K562 (cell line): ENCODE results near the gene CS. TPM values are rescaled to one million over a fixed set of nuclear protein-coding genes. Genes with fewer than 3 reads are reported as not detected.

Source experiments
- COPS2 ChIP-seq: fragments of 450-650 bp; conservative IDR thresholded peaks from 2 replicates; pipeline ENCODE4 v1.6.1; 2016; ENCODE audit warnings: mild to moderate bottlenecking, moderate library complexity
- CSDE1 ChIP-seq, 2 experiments: fragments of 450-650 bp; IDR thresholded peaks; 2 replicates each; pipeline ENCODE4 v1.6.1; 2016; ENCODE audit warnings: mild to moderate bottlenecking in 1 of 2
- ELF4 ChIP-seq: fragments of 450-650 bp; formaldehyde crosslinking; IDR thresholded peaks from 2 replicates; pipeline ENCODE4 v1.4.0; 2022; ENCODE audit warnings: missing genetic modification characterization
- EP400 ChIP-seq: fragments of 450-650 bp; IDR thresholded peaks from 2 replicates; pipeline ENCODE4 v1.6.1; 2017; ENCODE audit warnings: antibody characterized with exemption, mild to moderate bottlenecking, moderate library complexity
- FOS ChIP-seq: IDR thresholded peaks from 3 replicates; pipeline ENCODE4 v1.6.1; 2011; ENCODE audit not compliant: insufficient read length; ENCODE audit errors: extremely low read depth
- HNRNPH1 ChIP-seq: fragments of 200-400 bp; formaldehyde crosslinking; optimal IDR thresholded peaks from 2 replicates; pipeline ENCODE3; 2017; ENCODE audit warnings: low read depth, mild to moderate bottlenecking, low read length, moderate library complexity
- HNRNPUL1 ChIP-seq: fragments of 200-400 bp; formaldehyde crosslinking; IDR thresholded peaks from 2 replicates; pipeline ENCODE4 v1.6.1; 2017; ENCODE audit warnings: low read length
- MXI1 ChIP-seq: IDR thresholded peaks from 2 replicates; pipeline ENCODE4 v1.6.1; 2011; ENCODE audit warnings: low read depth, mild to moderate bottlenecking, improper control_type of control experiment, low read length
- POU5F1 ChIP-seq: fragments of 150-350 bp; IDR thresholded peaks from 2 replicates; pipeline ENCODE4 v1.6.1; 2014; ENCODE audit warnings: borderline replicate concordance, low read length, low read depth, mild to moderate bottlenecking; ENCODE audit not compliant: partially characterized antibody
- PTRF ChIP-seq: fragments of 450-650 bp; IDR thresholded peaks from 2 replicates; pipeline ENCODE4 v1.6.1; 2016; ENCODE audit warnings: mild to moderate bottlenecking, missing genetic modification characterization, missing compliant biosample characterization
- RBBP5 ChIP-seq: fragments of 200-600 bp; sonication (generic); IDR thresholded peaks from 2 replicates; pipeline ENCODE4 v1.6.1; 2012; ENCODE audit warnings: borderline replicate concordance, mild to moderate bottlenecking, low read length, control low read depth, inconsistent platforms; ENCODE audit not compliant: insufficient read depth, poor library complexity, severe bottlenecking
- ZFP30 ChIP-seq: fragments of 250-450 bp; sonication (Bioruptor Pico); IDR thresholded peaks from 2 replicates; pipeline ENCODE4 v1.8.0; 2022; ENCODE audit warnings: moderate library complexity, mild to moderate bottlenecking, inconsistent platforms, borderline replicate concordance
- ZNF318 ChIP-seq, 2 experiments: fragments of 450-650 bp; IDR thresholded peaks; 2 replicates each; pipeline ENCODE4 v1.6.1; 2016; ENCODE audit warnings: mild to moderate bottlenecking in 2 of 2, borderline replicate concordance in 1 of 2, low read depth in 1 of 2, moderate library complexity in 1 of 2
- polyA plus RNA-seq, 8 experiments: library from polyadenylated mRNA; depleted of rRNA in 4 of 8; stranded (reverse) in 5 of 8; unstranded in 3 of 8; fragments of >200 nt; fragmentation: Nextera tagmentation in 2 of 8; fragmentation: Illumina TruSeq in 1 of 8; extraction: Ambion mirVana in 2 of 8; extraction: Trizol in 1 of 8; gene quantifications; 2 replicates each; pipeline versions ENCODE4 v1.2.1 to v1.2.3, GENCODE V29; 2011 to 2014; ENCODE audit warnings: inconsistent platforms in 1 of 8, missing spikeins in 1 of 8
- total RNA-seq, 7 experiments: library from RNA; depleted of rRNA in 6 of 7; stranded (reverse); fragments of >200 nt in 6 of 7; fragmentation: Illumina TruSeq in 2 of 7; extraction: Trizol in 2 of 7; gene quantifications; 2 replicates each; pipeline versions ENCODE4 v1.2.1 to v1.2.3, GENCODE V29; 2011 to 2021; ENCODE audit warnings: low replicate concordance in 1 of 7
- TF ChIP-seq, protein P1 (sequence below): sonication (generic); formaldehyde crosslinking; IDR thresholded peaks from 2 replicates; pipeline ENCODE4 v1.8.0; 2022; ENCODE audit warnings: missing genetic modification reagents, mild to moderate bottlenecking, borderline replicate concordance
- TF ChIP-seq, protein P2 (sequence below): sonication (generic); formaldehyde crosslinking; IDR thresholded peaks from 2 replicates; pipeline ENCODE4 v1.8.0; 2022; ENCODE audit warnings: mild to moderate bottlenecking, missing genetic modification reagents
- TF ChIP-seq, protein P3 (sequence below): fragments of 450-650 bp; IDR thresholded peaks from 2 replicates; pipeline ENCODE4 v1.6.1; 2016; ENCODE audit warnings: low read depth, mild to moderate bottlenecking, moderate library complexity

CS gene
- total and polyA plus RNA-seq, 9 of the 15 experiments (the other 6 are each of a cell fraction or from before 2014, with no cell fraction given), result 99.9 to 390 (median 149) TPM

DNA sequence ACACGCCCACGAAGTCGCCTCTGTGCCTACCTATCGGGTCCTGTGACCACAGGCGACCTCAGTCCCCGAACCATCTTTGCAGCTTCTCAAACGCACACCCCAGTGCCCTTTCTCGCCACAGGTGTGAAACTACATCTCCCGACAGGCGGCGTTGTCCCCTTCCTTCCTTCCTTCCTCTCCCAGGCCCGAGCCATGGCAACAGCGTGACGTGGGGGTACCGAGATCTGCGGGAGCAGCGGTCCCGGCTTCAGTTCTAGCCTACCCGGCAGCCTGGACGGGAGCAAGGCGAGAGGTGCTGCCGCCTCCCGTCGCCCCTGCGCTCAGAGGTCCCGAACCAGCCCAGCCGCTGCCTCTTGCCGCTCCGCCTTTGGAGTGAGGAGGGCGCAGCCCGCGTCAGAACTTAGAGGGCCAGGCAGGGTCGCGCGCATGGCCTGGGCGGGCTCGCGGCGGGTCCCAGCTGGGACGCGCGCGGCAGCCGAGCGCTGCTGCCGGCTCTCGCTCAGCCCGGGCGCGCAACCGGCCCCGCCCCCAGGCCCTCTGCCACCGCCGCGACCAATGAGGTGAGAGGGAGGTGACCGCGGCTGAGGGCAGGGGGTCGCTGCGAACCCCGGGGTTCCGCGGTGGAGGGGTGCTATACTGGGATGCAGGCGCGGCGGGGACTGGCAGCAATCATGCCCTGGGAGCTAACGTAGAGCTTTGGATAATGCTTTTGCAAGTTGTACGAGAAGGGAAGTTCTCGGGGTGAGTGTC is 33.3 kb downstream of the CS start, which contains the start of gene COQ10A (continued):
- TF ChIP-seq, protein P1, sequence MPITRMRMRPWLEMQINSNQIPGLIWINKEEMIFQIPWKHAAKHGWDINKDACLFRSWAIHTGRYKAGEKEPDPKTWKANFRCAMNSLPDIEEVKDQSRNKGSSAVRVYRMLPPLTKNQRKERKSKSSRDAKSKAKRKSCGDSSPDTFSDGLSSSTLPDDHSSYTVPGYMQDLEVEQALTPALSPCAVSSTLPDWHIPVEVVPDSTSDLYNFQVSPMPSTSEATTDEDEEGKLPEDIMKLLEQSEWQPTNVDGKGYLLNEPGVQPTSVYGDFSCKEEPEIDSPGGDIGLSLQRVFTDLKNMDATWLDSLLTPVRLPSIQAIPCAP (CRISPR knock-in tag), result no peak
- TF ChIP-seq ZFP30 (CRISPR knock-in tag) (no peak), COPS2 (no peak), EP400 (peak; percentile 86), ELF4 (CRISPR knock-in tag) (0 out of 2 replicates have a peak, but pooled peaks have one; percentile 49), POU5F1 (no peak), HNRNPH1 (no peak), MXI1 (no peak), FOS (no peak), HNRNPUL1 (no peak), PTRF (tag) (no peak), CSDE1 (IDR thresholded peaks at IDR 0.05) (no peak), RBBP5 (peak; percentile 40), ZNF318 (IDR thresholded peaks at IDR 0.05; ENCODE audit: borderline replicate concordance in 1 of 2, low read depth in 1 of 2) (no peak)
- TF ChIP-seq, protein P2, sequence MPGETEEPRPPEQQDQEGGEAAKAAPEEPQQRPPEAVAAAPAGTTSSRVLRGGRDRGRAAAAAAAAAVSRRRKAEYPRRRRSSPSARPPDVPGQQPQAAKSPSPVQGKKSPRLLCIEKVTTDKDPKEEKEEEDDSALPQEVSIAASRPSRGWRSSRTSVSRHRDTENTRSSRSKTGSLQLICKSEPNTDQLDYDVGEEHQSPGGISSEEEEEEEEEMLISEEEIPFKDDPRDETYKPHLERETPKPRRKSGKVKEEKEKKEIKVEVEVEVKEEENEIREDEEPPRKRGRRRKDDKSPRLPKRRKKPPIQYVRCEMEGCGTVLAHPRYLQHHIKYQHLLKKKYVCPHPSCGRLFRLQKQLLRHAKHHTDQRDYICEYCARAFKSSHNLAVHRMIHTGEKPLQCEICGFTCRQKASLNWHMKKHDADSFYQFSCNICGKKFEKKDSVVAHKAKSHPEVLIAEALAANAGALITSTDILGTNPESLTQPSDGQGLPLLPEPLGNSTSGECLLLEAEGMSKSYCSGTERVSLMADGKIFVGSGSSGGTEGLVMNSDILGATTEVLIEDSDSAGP (CRISPR knock-in tag), result peak; percentile 60; the same call in 1 of the 2 replicates
- TF ChIP-seq, protein P3, sequence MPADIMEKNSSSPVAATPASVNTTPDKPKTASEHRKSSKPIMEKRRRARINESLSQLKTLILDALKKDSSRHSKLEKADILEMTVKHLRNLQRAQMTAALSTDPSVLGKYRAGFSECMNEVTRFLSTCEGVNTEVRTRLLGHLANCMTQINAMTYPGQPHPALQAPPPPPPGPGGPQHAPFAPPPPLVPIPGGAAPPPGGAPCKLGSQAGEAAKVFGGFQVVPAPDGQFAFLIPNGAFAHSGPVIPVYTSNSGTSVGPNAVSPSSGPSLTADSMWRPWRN, result no peak
